IgD-negative memory B cell (primary cell): ENCODE measurements around the gene ASMTL. TPM values are rescaled to one million over a fixed set of nuclear protein-coding genes. Genes with fewer than 3 reads are reported as not detected.
A peak's percentile ranks its signal among the peaks of the same experiment; 100 is the strongest.
"Not testable (repeated sequence)": the region's sequence is repeated elsewhere in the genome, so short reads cannot be mapped to it uniquely, and the experiment has no call there.

ENCODE experiments used
- H3K27ac Mint-ChIP-seq, 3 donors: one replicate each; pipeline ENCODE4 v1.8.0; 2020 to 2022; ENCODE audit warnings: mild to moderate bottlenecking in 3 of 3, mixed read lengths in 3 of 3, moderate library complexity in 1 of 3
- H3K27me3 Mint-ChIP-seq: one replicate; pipeline ENCODE4 v1.8.0; 2021; ENCODE audit warnings: mixed read lengths
- H3K36me3 Mint-ChIP-seq: one replicate; pipeline ENCODE4 v1.8.0; 2020; ENCODE audit warnings: mild to moderate bottlenecking, mixed read lengths
- H3K4me1 Mint-ChIP-seq, 3 donors: one replicate each; pipeline ENCODE4 v1.8.0; 2020 to 2022; ENCODE audit warnings: mixed read lengths in 3 of 3, mild to moderate bottlenecking in 1 of 3
- H3K4me3 Mint-ChIP-seq, 4 donors: one replicate each; pipeline ENCODE4 v1.8.0; 2020 to 2022; ENCODE audit warnings: mild to moderate bottlenecking in 4 of 4, mixed read lengths in 4 of 4, moderate library complexity in 3 of 4
- H3K9me3 Mint-ChIP-seq, 3 donors: one replicate each; pipeline ENCODE4 v1.8.0; 2020 to 2021; ENCODE audit warnings: mixed read lengths in 3 of 3, mild to moderate bottlenecking in 1 of 3
- polyA plus RNA-seq: library from polyadenylated mRNA; unstranded; fragments of 300-500 nt; fragmentation: Illumina TruSeq; gene quantifications from one replicate; pipeline ENCODE4 v1.2.3, GENCODE V29; 2021

ASMTL gene, protein sequence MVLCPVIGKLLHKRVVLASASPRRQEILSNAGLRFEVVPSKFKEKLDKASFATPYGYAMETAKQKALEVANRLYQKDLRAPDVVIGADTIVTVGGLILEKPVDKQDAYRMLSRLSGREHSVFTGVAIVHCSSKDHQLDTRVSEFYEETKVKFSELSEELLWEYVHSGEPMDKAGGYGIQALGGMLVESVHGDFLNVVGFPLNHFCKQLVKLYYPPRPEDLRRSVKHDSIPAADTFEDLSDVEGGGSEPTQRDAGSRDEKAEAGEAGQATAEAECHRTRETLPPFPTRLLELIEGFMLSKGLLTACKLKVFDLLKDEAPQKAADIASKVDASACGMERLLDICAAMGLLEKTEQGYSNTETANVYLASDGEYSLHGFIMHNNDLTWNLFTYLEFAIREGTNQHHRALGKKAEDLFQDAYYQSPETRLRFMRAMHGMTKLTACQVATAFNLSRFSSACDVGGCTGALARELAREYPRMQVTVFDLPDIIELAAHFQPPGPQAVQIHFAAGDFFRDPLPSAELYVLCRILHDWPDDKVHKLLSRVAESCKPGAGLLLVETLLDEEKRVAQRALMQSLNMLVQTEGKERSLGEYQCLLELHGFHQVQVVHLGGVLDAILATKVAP
- 50.1 TPM for polyA plus RNA-seq

- Mint-ChIP-seq H3K27ac (peak within 1 kb of the TSS; percentile 47 to 95 (median 92)), H3K4me3 (peak within 1 kb of the TSS; percentile 55 to 92 (median 90)), H3K4me1 (peaks cover 5 to 15% (median 10%) of the 10 kb centered on the region in 3 donors), H3K9me3 (peaks cover 0 to 4% (median 2%) of the 10 kb centered on the region in 3 donors), H3K36me3 (no peaks in the 10 kb centered on the region), H3K27me3 (peaks cover 2% of the 10 kb centered on the region)
These were observed at the start of gene ASMTL for GRCh38 chrX:1452516-1453394. Gene ASMTL, minus strand, starts transcription at chrX:1452909. Its CDS starts 69 bp downstream, at chrX:1452840.

DNA sequence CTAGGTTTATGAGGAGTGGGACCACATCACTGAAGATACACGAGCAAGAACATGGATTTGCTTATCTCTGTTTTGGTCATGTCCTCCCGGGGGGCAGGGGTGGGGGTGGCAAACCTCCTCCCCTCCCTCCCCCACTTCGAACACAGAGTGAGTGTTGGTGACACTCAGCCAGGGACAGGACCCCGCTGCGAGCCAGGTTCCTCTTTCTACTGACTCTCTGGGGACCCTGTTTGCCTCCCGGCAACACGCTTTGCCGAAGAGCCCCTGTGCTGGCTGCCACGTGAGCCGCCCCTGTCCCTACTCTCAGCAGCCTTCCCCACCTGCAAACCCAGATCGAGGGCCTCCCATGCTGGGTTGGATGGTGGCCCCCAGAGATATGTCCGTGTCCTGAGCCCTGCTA, 49.5 kb upstream of the ASMTL start:
- peak overlapping the region in 2 of 3 donors; percentile 98 to 100 for H3K27ac Mint-ChIP-seq
- no peaks in the 10 kb centered on the region for H3K27me3 Mint-ChIP-seq
- peaks cover 29 to 42% (median 40%) of the 10 kb centered on the region in 3 donors for H3K4me1 Mint-ChIP-seq
- H3K4me3 Mint-ChIP-seq, result peak overlapping the region; percentile 58 to 92 (median 84)
- H3K9me3 Mint-ChIP-seq, result peaks cover 0 to 4% (median 0%) of the 10 kb centered on the region in 3 donors
- peaks cover 4% of the 10 kb centered on the region for H3K36me3 Mint-ChIP-seq

DNA sequence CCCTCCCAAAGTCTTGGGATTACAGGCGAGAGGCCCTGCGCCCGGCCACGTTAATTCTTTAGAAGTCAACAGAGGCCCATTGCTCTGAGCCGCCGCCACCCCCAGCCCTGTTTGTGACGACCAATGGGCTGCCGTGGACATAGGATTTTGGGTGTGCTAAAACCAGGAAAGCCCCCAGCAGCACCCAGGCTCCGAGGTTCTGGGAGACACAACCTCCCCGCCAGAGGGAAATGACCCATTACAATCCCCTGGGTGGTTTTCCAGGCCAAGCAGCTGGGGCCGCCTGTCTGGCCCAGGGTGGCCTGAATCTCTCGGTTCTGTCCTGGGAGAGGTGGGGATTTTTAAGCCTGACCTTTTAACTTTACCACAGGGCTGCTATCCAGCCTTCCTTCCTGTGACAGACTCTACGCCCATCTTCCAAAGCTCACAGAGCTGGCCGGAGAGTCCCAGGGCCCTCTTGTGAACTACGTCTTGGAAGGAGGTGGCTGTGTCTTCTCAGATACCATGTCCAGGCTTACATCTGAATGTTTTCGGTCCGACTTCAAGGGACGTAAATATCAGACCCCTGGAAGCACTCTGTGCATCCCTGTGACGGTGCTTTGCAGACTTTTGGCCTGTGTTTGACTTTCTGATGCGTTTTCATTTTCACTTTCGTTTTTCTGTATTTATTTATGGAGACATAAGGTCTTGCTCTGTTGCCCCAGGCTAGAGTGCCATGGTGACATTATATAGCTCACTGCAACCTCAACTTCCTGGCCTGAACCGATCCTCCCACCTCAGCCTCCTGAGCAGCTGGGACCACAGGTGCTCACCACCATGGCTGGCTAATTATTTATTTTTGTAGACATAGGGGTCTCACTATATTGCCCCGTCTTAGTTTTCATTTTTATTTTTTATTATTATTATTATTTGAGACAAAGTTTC, 48.3 kb upstream of the ASMTL start:
- Mint-ChIP-seq H3K9me3 (peaks cover 0 to 4% (median 0%) of the 10 kb centered on the region in 3 donors), H3K4me3 (peak overlapping the region; percentile 10 to 54 (median 42)), H3K36me3 (peaks cover 6% of the 10 kb centered on the region), H3K4me1 (peaks cover 29 to 38% (median 36%) of the 10 kb centered on the region in 3 donors), H3K27ac (peak overlapping the region; percentile 81 to 100 (median 93)), H3K27me3 (no peaks in the 10 kb centered on the region)

DNA sequence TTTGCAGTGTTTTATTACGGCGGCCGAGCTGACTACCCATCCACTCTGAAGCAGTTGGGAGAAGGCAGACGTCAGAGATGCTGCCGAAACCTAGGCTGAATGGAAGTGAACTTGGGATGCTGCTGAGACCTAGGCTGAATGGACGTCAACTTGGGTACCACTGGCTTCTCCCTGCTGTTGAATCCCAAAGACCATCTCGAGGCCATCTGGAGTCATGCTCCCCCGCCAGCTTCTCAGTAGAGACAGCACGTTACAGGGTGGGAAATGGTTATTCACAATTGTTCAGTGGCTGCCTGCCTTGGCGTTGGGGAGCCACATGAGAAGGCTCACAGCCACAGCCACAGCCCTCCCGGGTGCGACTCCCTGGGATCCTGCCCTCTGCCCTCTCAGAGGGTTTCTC, 43.4 kb upstream of the ASMTL start:
- H3K36me3 Mint-ChIP-seq, result peaks cover 10% of the 10 kb centered on the region
- H3K9me3 Mint-ChIP-seq, result no peaks in the 10 kb centered on the region
- H3K27me3 Mint-ChIP-seq, result no peaks in the 10 kb centered on the region
- peaks cover 30 to 36% (median 35%) of the 10 kb centered on the region in 3 donors for H3K4me1 Mint-ChIP-seq
- peak overlapping the region; percentile 85 to 93 (median 89) for H3K27ac Mint-ChIP-seq
- H3K4me3 Mint-ChIP-seq, result peak overlapping the region in 1 of 4 donors; percentile 69

- H3K27ac Mint-ChIP-seq, result peak overlapping the region; percentile 89 to 93 (median 91)
- H3K36me3 Mint-ChIP-seq, result peaks cover 10% of the 10 kb centered on the region
- H3K9me3 Mint-ChIP-seq, result no peaks in the 10 kb centered on the region
- H3K4me3 Mint-ChIP-seq, result peak overlapping the region; percentile 67 to 90 (median 80)
- H3K4me1 Mint-ChIP-seq, result peaks cover 29 to 33% (median 31%) of the 10 kb centered on the region in 3 donors
- no peaks in the 10 kb centered on the region for H3K27me3 Mint-ChIP-seq
These were observed 41.3 kb upstream of the ASMTL start for GRCh38 chrX:1493877-1494510.

- no peaks in the 10 kb centered on the region for H3K27me3 Mint-ChIP-seq
- H3K36me3 Mint-ChIP-seq, result peaks cover 10% of the 10 kb centered on the region
- H3K27ac Mint-ChIP-seq, result peak overlapping the region; percentile 89 to 93 (median 91)
- no peaks in the 10 kb centered on the region for H3K9me3 Mint-ChIP-seq
- H3K4me1 Mint-ChIP-seq, result peaks cover 29 to 33% (median 31%) of the 10 kb centered on the region in 3 donors
- H3K4me3 Mint-ChIP-seq, result peak overlapping the region; percentile 67 to 90 (median 80)
These were observed 40.7 kb upstream of the ASMTL start for GRCh38 chrX:1493412-1493811.

DNA sequence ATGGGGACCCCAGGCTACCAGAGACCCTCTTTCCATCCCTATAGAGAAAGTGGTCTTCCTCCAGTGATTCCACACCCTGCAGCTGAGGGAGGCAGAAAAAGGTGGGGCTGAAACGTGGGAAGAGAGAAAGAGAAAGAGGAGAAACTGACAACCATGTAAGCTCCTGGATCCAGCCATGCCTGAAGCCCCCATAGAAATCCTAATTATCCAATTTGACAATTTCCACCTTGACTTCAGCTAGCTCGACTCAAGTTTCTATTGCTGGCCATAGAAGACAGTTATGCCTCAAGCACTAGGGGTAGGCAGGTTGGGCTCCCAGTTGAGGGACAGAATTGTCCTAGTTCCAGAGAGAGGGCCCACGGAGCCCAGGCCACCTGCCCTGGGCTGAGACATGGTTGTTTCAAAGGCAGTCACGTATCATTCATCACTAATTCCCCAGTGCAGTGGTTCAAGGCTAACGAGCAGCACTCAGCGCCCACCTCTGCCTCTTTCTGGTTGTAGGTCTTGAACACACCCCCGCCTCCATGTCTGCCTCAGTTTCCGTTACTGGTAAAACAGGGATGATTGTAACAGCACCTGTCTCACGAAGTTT, 39.8 kb upstream of the ASMTL start:
- H3K36me3 Mint-ChIP-seq, result peaks cover 10% of the 10 kb centered on the region
- no peaks in the 10 kb centered on the region for H3K27me3 Mint-ChIP-seq
- peaks cover 25 to 36% (median 32%) of the 10 kb centered on the region in 3 donors for H3K4me1 Mint-ChIP-seq
- H3K4me3 Mint-ChIP-seq, result peak overlapping the region; percentile 63 to 90 (median 81)
- H3K27ac Mint-ChIP-seq, result peak overlapping the region; percentile 89 to 93 (median 91)
- H3K9me3 Mint-ChIP-seq, result no peaks in the 10 kb centered on the region

GRCh38 chrX:1491851-1492349, 39.2 kb upstream of the ASMTL start:
- Mint-ChIP-seq H3K27ac (peak overlapping the region; percentile 89 to 93 (median 91)), H3K27me3 (no peaks in the 10 kb centered on the region), H3K36me3 (peaks cover 10% of the 10 kb centered on the region), H3K9me3 (no peaks in the 10 kb centered on the region), H3K4me1 (peaks cover 30 to 42% (median 38%) of the 10 kb centered on the region in 3 donors), H3K4me3 (peak overlapping the region in 2 of 4 donors; percentile 70 to 73)

- Mint-ChIP-seq H3K4me3 (peak overlapping the region in 1 of 4 donors; percentile 73), H3K27ac (peak overlapping the region in 1 of 3 donors; percentile 91), H3K4me1 (peaks cover 31 to 40% (median 40%) of the 10 kb centered on the region in 3 donors)
- not testable (repeated sequence) for H3K27me3 Mint-ChIP-seq, H3K36me3 Mint-ChIP-seq, H3K9me3 Mint-ChIP-seq
These were observed 38.5 kb upstream of the ASMTL start for GRCh38 chrX:1491248-1491647.

- H3K4me1 Mint-ChIP-seq, result peaks cover 30 to 40% (median 37%) of the 10 kb centered on the region in 3 donors
- H3K36me3 Mint-ChIP-seq, H3K27me3 Mint-ChIP-seq, H3K4me3 Mint-ChIP-seq, H3K27ac Mint-ChIP-seq, H3K9me3 Mint-ChIP-seq: not testable (repeated sequence)
These were observed 38.0 kb upstream of the ASMTL start for GRCh38 chrX:1490723-1491122.

DNA sequence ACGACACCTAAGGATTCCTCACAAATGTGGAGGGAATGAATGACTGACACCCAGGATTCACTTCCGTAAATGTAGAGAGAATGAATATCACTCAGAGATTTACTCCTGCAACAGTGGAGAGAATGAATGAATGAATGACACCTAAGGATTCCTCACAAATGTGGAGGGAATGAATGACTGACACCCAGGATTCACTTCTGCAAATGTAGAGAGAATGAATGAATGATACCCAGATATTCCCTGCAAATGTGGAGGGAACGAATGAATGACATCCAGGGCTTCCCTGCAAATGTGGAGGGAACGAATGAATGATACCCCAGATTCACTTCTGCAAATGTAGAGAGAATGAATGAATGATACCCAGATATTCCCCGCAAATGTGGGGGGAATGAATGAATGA, 36.6 kb upstream of the ASMTL start:
- H3K4me1 Mint-ChIP-seq, result peaks cover 26 to 39% (median 33%) of the 10 kb centered on the region in 3 donors
- not testable (repeated sequence) for H3K9me3 Mint-ChIP-seq, H3K27me3 Mint-ChIP-seq, H3K27ac Mint-ChIP-seq, H3K4me3 Mint-ChIP-seq, H3K36me3 Mint-ChIP-seq

GRCh38 chrX:1488745-1489144, 36.0 kb upstream of the ASMTL start:
- Mint-ChIP-seq H3K27me3 (no peaks in the 10 kb centered on the region), H3K27ac (peak overlapping the region; percentile 70 to 94 (median 71)), H3K4me3 (peak overlapping the region in 1 of 4 donors; percentile 45), H3K4me1 (peaks cover 28 to 41% (median 33%) of the 10 kb centered on the region in 3 donors), H3K36me3 (peaks cover 7% of the 10 kb centered on the region), H3K9me3 (no peaks in the 10 kb centered on the region)

DNA sequence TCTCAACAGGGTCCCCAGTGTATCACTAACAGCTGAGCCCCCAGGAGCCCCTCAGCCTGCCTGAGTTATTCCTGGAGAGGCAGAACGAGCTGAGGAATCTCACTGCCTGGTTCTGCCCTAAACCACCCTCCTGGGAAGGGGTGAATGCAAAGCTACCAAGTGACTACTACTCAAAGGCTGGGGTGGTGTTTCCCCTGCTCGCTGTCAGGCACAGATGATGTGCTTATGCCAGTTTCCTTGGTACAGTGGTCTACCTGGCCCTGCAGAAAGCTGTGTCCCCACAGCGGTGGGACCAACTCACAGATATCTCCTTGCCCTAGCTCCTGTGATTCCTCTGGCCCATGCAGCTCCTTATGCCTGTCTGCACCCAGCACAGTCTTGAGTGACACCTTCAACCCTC, 35.4 kb upstream of the ASMTL start:
- Mint-ChIP-seq H3K27ac (peak overlapping the region; percentile 70 to 94 (median 71)), H3K27me3 (no peaks in the 10 kb centered on the region), H3K36me3 (peaks cover 6% of the 10 kb centered on the region), H3K4me3 (peak overlapping the region in 1 of 4 donors; percentile 45), H3K9me3 (no peaks in the 10 kb centered on the region), H3K4me1 (peaks cover 29 to 36% (median 32%) of the 10 kb centered on the region in 3 donors)
